A549 treated with Mapracorat at 1 μM for 4 hours (cell line): ENCODE results near the gene HGS. TPM values are rescaled to one million over a fixed set of nuclear protein-coding genes. Genes with fewer than 3 reads are reported as not detected.

Source experiments
- total RNA-seq: library from RNA; stranded (reverse); fragments of 200-300 nt; extraction: Qiagen RNA extraction; gene quantifications from 5 replicates; pipeline ENCODE4 v1.2.3, GENCODE V29; 2022

Gene HGS
- total RNA-seq = 137 to 220 TPM (median 209 TPM) in 5 replicates

GRCh38 chr17:81683584-81684441 lies at the start of gene HGS, which contains the start of gene ARL16:
TSS of gene HGS (plus strand) at chr17:81684011. CDS start at chr17:81684067, 56 bp downstream.
TSS of gene ARL16 (minus strand) at chr17:81683797. CDS start at chr17:81683753, 44 bp downstream.

GRCh38 chr17:81636505-81637288 lies 47.1 kb upstream of the HGS start, which contains the start of the genes NPLOC4 and TSPAN10:
TSS of gene NPLOC4 (minus strand) at chr17:81637112. CDS start at chr17:81636930, 182 bp downstream.
TSS of gene TSPAN10 (plus strand) at chr17:81637196. CDS start at chr17:81642413, 5,217 bp downstream.

GRCh38 chr17:81656118-81656743 lies 27.6 kb upstream of the HGS start, which contains the start of gene PDE6G:
TSS of gene PDE6G (minus strand) at chr17:81656542. CDS start at chr17:81653305, 3,237 bp downstream.

GRCh38 chr17:81666342-81667191 lies 17.2 kb upstream of the HGS start, which contains the start of the genes CCDC137 and OXLD1:
TSS of gene CCDC137 (plus strand) at chr17:81666737. CDS start at chr17:81666767, 30 bp downstream.
TSS of gene OXLD1 (minus strand) at chr17:81666605. CDS start at chr17:81666577, 28 bp downstream.

GRCh38 chr17:81702934-81703746 lies 19.3 kb downstream of the HGS start, which contains the start of gene MRPL12:
TSS of gene MRPL12 (plus strand) at chr17:81703367. CDS start at chr17:81703502, 135 bp downstream.

GRCh38 chr17:81711814-81712467 lies 28.1 kb downstream of the HGS start, which contains the start of gene SLC25A10:
TSS of gene SLC25A10 (plus strand) at chr17:81712284. CDS start at chr17:81712427, 143 bp downstream.

Other genes with a start within 250 kb of the HGS start
- gene ACTG1, start 171.2 kb upstream of the HGS start, total RNA-seq = 5,013 to 5,756 TPM (median 5,242 TPM) in 5 replicates
- gene FSCN2, start 155.6 kb upstream of the HGS start, total RNA-seq = 0.59 to 1.9 TPM (median 1.4 TPM) in 5 replicates
- gene FAAP100, start 131.7 kb upstream of the HGS start, total RNA-seq = 15.9 to 27.5 TPM (median 24.4 TPM) in 5 replicates
- gene NPLOC4, start 46.9 kb upstream of the HGS start, total RNA-seq = 85.8 to 102 TPM (median 100 TPM) in 5 replicates
- gene TSPAN10, start 46.8 kb upstream of the HGS start, total RNA-seq = 3.8 to 6.7 TPM (median 4.9 TPM) in 5 replicates
- gene PDE6G, start 27.5 kb upstream of the HGS start, total RNA-seq = 1.4 to 3.3 TPM (median 2.0 TPM) in 5 replicates
- gene OXLD1, start 17.4 kb upstream of the HGS start, total RNA-seq = 33.6 to 64.7 TPM (median 63.2 TPM) in 5 replicates
- gene CCDC137, start 17.3 kb upstream of the HGS start, total RNA-seq = 54.3 to 69.6 TPM (median 62.0 TPM) in 5 replicates
- 49.4 to 53.7 TPM (median 50.5 TPM) in 5 replicates for gene ARL16, start 214 bp upstream of the HGS start, total RNA-seq
- gene MRPL12, start 19.4 kb downstream of the HGS start, total RNA-seq = 216 to 326 TPM (median 303 TPM) in 5 replicates
- gene SLC25A10, start 28.3 kb downstream of the HGS start, total RNA-seq = 28.7 to 46.5 TPM (median 44.6 TPM) in 5 replicates
- 0.08 to 0.64 TPM (median 0.35 TPM) in 4 of 5 replicates, not detected in the other for gene GCGR, start 120.1 kb downstream of the HGS start, total RNA-seq
- gene MCRIP1, start 149.3 kb downstream of the HGS start, total RNA-seq = 74.7 to 106 TPM (median 98.6 TPM) in 5 replicates
- gene PPP1R27, start 151.0 kb downstream of the HGS start, total RNA-seq = 0.09 to 0.39 TPM (median 0.19 TPM) in 3 of 5 replicates, not detected in the others
- gene P4HB, start 176.5 kb downstream of the HGS start, total RNA-seq = 677 to 794 TPM (median 701 TPM) in 5 replicates
- 597 to 713 TPM (median 619 TPM) in 5 replicates for gene ARHGDIA, start 187.3 kb downstream of the HGS start, total RNA-seq
- gene ALYREF, start 207.6 kb downstream of the HGS start, total RNA-seq = 183 to 253 TPM (median 234 TPM) in 5 replicates
- 185 to 289 TPM (median 284 TPM) in 5 replicates for gene ANAPC11, start 207.7 kb downstream of the HGS start, total RNA-seq
- gene NPB, start 218.2 kb downstream of the HGS start, total RNA-seq = 0.39 to 0.65 TPM (median 0.55 TPM) in 5 replicates
- 13.8 to 19.1 TPM (median 17.3 TPM) in 5 replicates for gene PCYT2, start 227.4 kb downstream of the HGS start, total RNA-seq
- 33.0 to 54.0 TPM (median 44.8 TPM) in 5 replicates for gene SIRT7, start 234.2 kb downstream of the HGS start, total RNA-seq
- 22.3 to 38.0 TPM (median 34.7 TPM) in 5 replicates for gene MAFG, start 243.7 kb downstream of the HGS start, total RNA-seq